Measurements from ENCODE around the gene STARD8. TPM values are rescaled to one million over a fixed set of nuclear protein-coding genes. Genes with fewer than 3 reads are reported as not detected.
A peak's percentile ranks its signal among the peaks of the same experiment; 100 is the strongest.

STARD8 gene
- total RNA-seq, 1 donor = 1.4 TPM

- H3K36me3 ChIP-seq (ENCODE audit: insufficient read depth, low read length) = no peaks in the 10 kb centered on the region
- no peaks in the 10 kb centered on the region for H3K9me3 ChIP-seq (ENCODE audit: low read depth, low read length)
- no peak overlapping the region for H3K27ac ChIP-seq (ENCODE audit: low read depth, low read length)
- H3K27me3 ChIP-seq (ENCODE audit: insufficient read depth, low read length) = peaks cover 13% of the 10 kb centered on the region
- DNase-seq (ENCODE audit: insufficient read length, low spot score, missing footprints) = no peak
- H3K79me2 ChIP-seq (ENCODE audit: insufficient read depth, low read length) = no peaks in the 10 kb centered on the region
- no peak overlapping the region for H2AFZ ChIP-seq (ENCODE audit: low read length)
- no peak overlapping the region for H3K4me2 ChIP-seq (ENCODE audit: insufficient read depth, low read length)
- peaks cover 3% of the 10 kb centered on the region for H3K4me1 ChIP-seq (ENCODE audit: insufficient read depth, low read length)
- no peak overlapping the region for H3K4me3 ChIP-seq (ENCODE audit: insufficient read depth, low read length)
- no peak for TF ChIP-seq CTCF (IDR thresholded peaks at IDR 0.05; ENCODE audit: extremely low read depth, low read depth, low read length)
- H4K20me1 ChIP-seq (ENCODE audit: insufficient read depth, low read length) = peaks cover 2% of the 10 kb centered on the region
Observed at GRCh38 chrX:68672581-68673318, 25.3 kb downstream of the STARD8 start.

GRCh38 chrX:68675571-68675970 lies 28.1 kb downstream of the STARD8 start:
- no peaks in the 10 kb centered on the region for H3K9me3 ChIP-seq (ENCODE audit: low read depth, low read length)
- no peak for DNase-seq (ENCODE audit: insufficient read length, low spot score, missing footprints)
- no peak for TF ChIP-seq CTCF (IDR thresholded peaks at IDR 0.05; ENCODE audit: extremely low read depth, low read depth, low read length)
- peaks cover 8% of the 10 kb centered on the region for H3K4me1 ChIP-seq (ENCODE audit: insufficient read depth, low read length)
- H3K27me3 ChIP-seq (ENCODE audit: insufficient read depth, low read length) = peaks cover 18% of the 10 kb centered on the region
- H3K4me2 ChIP-seq (ENCODE audit: insufficient read depth, low read length) = peak overlapping the region; percentile 4
- no peak overlapping the region for H2AFZ ChIP-seq (ENCODE audit: low read length)
- H3K4me3 ChIP-seq (ENCODE audit: insufficient read depth, low read length) = no peak overlapping the region
- H3K36me3 ChIP-seq (ENCODE audit: insufficient read depth, low read length) = no peaks in the 10 kb centered on the region
- no peak overlapping the region for H3K27ac ChIP-seq (ENCODE audit: low read depth, low read length)
- peaks cover 9% of the 10 kb centered on the region for H4K20me1 ChIP-seq (ENCODE audit: insufficient read depth, low read length)
- H3K79me2 ChIP-seq (ENCODE audit: insufficient read depth, low read length) = no peaks in the 10 kb centered on the region

GRCh38 chrX:68676335-68676734 lies 28.9 kb downstream of the STARD8 start:
- no peak for TF ChIP-seq CTCF (IDR thresholded peaks at IDR 0.05; ENCODE audit: extremely low read depth, low read depth, low read length)
- H3K9me3 ChIP-seq (ENCODE audit: low read depth, low read length) = no peaks in the 10 kb centered on the region
- H3K4me1 ChIP-seq (ENCODE audit: insufficient read depth, low read length) = peaks cover 15% of the 10 kb centered on the region
- peaks cover 21% of the 10 kb centered on the region for H3K27me3 ChIP-seq (ENCODE audit: insufficient read depth, low read length)
- no peak overlapping the region for H3K4me2 ChIP-seq (ENCODE audit: insufficient read depth, low read length)
- no peak overlapping the region for H3K4me3 ChIP-seq (ENCODE audit: insufficient read depth, low read length)
- H3K36me3 ChIP-seq (ENCODE audit: insufficient read depth, low read length) = no peaks in the 10 kb centered on the region
- no peak overlapping the region for H3K27ac ChIP-seq (ENCODE audit: low read depth, low read length)
- H2AFZ ChIP-seq (ENCODE audit: low read length) = no peak overlapping the region
- DNase-seq (ENCODE audit: insufficient read length, low spot score, missing footprints) = no peak
- H4K20me1 ChIP-seq (ENCODE audit: insufficient read depth, low read length) = peaks cover 12% of the 10 kb centered on the region
- no peaks in the 10 kb centered on the region for H3K79me2 ChIP-seq (ENCODE audit: insufficient read depth, low read length)

- peaks cover 12% of the 10 kb centered on the region for H4K20me1 ChIP-seq (ENCODE audit: insufficient read depth, low read length)
- H3K27me3 ChIP-seq (ENCODE audit: insufficient read depth, low read length) = peaks cover 18% of the 10 kb centered on the region
- H3K4me3 ChIP-seq (ENCODE audit: insufficient read depth, low read length) = no peak overlapping the region
- H3K4me2 ChIP-seq (ENCODE audit: insufficient read depth, low read length) = no peak overlapping the region
- no peaks in the 10 kb centered on the region for H3K36me3 ChIP-seq (ENCODE audit: insufficient read depth, low read length)
- H2AFZ ChIP-seq (ENCODE audit: low read length) = no peak overlapping the region
- no peaks in the 10 kb centered on the region for H3K9me3 ChIP-seq (ENCODE audit: low read depth, low read length)
- no peak for DNase-seq (ENCODE audit: insufficient read length, low spot score, missing footprints)
- TF ChIP-seq CTCF (IDR thresholded peaks at IDR 0.05; ENCODE audit: extremely low read depth, low read depth, low read length) = no peak
- H3K4me1 ChIP-seq (ENCODE audit: insufficient read depth, low read length) = peaks cover 20% of the 10 kb centered on the region
- no peaks in the 10 kb centered on the region for H3K79me2 ChIP-seq (ENCODE audit: insufficient read depth, low read length)
- no peak overlapping the region for H3K27ac ChIP-seq (ENCODE audit: low read depth, low read length)
Observed at GRCh38 chrX:68677998-68678397, 30.5 kb downstream of the STARD8 start.

All from osteoblast (primary cell).